Measurements from ENCODE around the gene ZBTB21.

Gene ZBTB21

DNA sequence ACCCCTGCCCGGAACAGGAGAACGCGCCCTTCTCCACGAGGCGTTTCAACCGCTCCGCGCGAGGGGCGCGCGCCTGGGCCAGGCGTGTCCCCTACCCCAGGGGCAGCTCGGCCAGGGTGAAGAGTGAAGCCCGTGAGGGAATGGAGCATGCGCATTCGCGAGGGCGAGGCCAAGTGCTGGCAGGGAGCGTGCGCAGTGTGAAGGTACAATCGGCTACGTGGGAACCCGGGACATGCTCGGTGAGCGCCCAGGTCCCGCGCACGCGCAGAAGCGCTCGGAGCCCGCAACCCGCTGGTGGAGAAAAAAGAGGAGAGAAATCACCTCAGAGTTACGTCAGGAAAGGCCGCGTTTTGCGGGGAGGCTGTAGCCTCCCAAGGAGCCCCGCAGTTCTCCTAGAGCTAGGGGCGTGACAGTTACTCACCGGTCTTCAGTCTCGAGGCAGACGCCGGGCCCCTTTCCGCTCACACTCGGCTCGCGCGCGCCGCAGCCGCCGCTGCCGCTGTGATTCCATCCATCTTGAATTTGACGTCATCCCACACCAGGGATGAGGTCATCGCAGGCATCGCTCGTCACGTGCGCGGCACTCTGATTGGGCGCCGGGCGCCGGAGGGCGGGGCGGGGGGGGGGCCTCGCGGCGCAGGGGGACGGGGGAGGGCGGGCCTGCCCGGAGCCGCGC, at the start of gene ZBTB21:
ZBTB21 (minus strand) TSS at position 530 of the 676 bp plus-strand sequence. CDS start 16,265 bp downstream, outside the sequence.
- peak; percentile 93 for DNase-seq

DNA sequence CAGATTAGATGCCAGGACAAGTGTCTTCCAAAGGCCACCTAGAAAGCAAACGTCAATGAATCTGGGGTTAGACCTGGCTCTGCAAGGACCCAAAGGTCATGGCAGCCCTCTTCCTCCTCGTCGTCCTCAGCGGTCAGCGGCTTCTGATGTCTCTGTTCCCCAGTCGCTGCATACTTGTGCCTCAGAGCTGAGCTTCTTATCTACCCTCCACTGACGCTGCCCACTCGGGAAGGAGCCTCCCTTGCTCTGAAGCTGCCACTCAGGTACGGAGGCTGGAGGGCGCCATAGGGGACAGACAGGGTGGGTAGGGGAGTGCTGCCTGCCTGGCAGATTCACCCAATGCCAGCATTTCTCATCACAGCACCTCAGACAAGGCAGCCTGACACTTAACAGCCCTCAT, 49.6 kb upstream of the ZBTB21 start:
- no peak for DNase-seq

GRCh38 chr21:42059141-42059540, 49.0 kb upstream of the ZBTB21 start:
- no peak for DNase-seq

- no peak for DNase-seq
Observed at GRCh38 chr21:42058631-42059111, 48.5 kb upstream of the ZBTB21 start.

GRCh38 chr21:42057851-42058437, 47.8 kb upstream of the ZBTB21 start:
- DNase-seq: no peak

- no peak for DNase-seq
Observed at GRCh38 chr21:42056996-42057689, 47.0 kb upstream of the ZBTB21 start.

GRCh38 chr21:42056468-42056867, 46.3 kb upstream of the ZBTB21 start:
- DNase-seq: no peak

GRCh38 chr21:42055425-42055824, 45.3 kb upstream of the ZBTB21 start:
- DNase-seq: no peak

GRCh38 chr21:42051788-42052187, 41.6 kb upstream of the ZBTB21 start:
- no peak for DNase-seq

DNA sequence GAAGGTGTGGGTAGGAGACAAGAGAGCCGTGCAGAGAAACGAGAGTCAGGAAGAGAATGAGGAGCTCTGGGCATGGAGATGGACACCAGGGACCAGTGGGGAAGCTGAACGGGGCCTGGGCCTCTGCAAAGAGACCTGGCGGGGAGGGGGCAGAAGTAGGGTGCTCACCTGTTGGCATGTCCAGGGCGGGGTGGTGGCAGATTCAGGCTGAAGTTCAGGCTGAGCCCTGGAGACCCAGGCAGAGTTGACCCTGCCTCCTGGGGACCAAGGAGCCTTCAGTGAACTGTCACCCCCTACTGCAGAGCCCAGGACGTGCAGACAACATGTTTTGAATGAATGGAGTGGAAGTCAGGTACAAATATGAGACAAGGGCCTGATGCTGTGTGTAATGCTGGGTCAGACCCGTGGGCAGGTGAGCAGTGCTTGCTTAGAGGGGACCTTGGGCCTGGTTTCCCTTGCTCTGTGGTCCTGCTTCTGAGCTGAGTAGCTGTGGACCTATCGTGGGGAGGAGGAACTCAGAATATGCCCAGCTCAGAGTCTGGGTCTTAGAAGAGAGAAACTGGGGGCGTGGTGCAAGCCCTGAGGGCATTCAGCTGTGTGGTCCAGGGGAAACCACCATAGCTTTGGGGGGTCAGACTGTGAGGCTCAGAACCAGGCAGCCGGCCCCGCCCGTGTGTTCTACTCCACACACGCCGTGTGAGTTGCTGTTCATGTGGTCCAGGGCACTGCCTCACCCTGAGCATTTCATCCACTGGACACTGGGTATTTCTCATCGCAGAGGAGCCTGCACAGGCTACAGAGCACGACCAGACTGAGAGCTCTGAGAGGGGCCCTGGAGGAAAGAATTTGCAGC, 39.6 kb upstream of the ZBTB21 start:
- no peak for DNase-seq

DNA sequence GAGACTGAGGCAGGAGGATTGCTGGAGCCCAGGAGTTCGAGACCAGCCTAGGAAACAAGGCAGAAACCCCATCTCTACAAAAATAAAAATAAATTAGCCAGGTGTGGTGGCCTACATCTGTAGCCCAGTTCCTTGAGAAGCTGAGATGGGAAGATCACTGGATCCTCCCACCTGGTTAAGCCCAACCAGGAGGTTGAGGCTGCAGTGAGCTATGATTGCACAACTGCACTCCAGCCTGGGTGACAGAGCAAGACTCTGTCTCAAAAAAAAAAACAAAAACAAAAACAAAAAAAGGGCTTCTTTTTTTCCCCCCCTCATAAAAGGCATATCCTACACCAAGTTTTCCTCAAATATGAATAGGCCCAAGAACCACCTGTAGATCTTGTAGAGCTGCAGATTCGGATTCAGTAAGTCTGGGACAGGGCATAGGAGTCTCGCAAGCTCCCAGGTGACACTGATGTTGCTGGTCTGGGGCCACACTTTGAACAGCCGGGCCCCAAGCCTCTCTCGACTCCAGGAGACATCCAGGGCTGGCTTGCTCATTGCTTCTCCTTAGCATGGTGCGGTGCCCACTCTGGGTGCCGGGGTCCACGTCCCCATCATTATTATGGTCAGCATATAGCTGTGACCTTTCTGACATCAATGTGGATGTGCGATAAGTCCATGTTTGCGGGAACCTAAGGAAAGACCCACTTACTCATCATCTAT, 38.9 kb upstream of the ZBTB21 start:
- DNase-seq: no peak

- peak; percentile 68 for DNase-seq
Observed at GRCh38 chr21:42047821-42048613, 37.9 kb upstream of the ZBTB21 start.

DNA sequence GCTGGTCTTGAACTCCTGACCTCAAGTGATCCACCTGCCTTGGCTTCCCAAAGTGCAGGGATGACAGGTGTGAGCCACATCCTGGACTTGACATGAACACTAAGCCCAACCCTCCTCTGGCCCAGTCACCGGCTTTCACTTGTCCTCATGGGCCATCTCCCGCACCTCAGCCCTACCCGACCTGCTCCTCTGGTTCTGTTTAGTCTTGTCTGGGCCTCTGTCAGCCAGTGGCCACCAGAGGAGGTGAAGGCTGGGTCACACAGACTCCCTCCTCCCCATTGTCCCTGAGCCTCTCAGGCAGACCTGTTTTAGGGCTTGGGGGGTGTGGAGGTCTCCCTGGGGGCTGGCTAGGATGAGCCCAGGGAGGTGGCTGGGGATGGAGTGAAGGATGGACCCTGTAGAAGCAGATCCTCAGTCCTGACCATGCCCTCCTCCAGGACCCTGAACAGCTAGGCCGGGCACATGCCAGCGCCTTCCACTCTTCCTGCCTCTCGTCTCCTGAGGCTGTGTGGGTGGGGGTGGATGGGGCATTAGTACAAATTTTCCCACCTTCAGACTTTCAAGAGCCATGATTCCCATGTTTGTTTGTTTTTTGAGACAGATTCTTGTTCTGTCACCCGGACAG, 34.8 kb upstream of the ZBTB21 start:
- DNase-seq: no peak

- no peak for DNase-seq
Observed at GRCh38 chr21:42043961-42044360, 33.8 kb upstream of the ZBTB21 start.

DNA sequence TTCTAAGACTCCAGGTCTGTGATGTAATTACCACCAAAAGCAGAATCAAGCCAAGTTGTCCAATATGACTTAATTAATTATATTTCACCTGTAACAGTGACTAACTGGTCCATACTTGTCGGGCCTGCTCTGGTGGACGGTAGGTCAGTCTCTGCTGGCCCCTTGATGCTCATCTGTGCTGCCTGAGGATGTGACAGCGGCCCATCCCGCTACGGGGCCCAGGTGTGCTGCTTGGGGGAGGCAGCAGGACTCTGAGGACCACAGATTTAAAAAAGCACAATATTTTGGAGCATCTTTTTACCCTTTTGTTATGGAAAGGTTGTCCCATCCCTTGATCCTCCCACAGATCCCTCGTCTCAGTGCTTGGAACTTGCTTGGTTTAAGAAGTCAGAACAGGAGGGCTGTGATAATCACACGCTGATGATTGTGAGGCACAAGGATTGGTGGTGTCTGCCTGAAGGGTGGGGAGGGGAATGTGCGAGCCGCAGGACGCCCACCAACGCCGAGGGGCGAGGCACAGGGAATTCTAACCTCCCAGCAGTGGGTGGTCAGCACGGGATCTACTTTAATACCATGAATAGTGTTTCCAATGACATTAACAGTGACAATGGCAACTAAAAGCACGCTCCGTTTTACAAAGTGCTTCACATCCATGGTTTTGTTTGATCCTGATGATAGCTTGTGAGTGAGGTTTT, 33.2 kb upstream of the ZBTB21 start:
- DNase-seq: no peak

- DNase-seq: no peak
Observed at GRCh38 chr21:42042651-42043050, 32.5 kb upstream of the ZBTB21 start.

GRCh38 chr21:42041711-42042110, 31.6 kb upstream of the ZBTB21 start:
- no peak for DNase-seq

DNA sequence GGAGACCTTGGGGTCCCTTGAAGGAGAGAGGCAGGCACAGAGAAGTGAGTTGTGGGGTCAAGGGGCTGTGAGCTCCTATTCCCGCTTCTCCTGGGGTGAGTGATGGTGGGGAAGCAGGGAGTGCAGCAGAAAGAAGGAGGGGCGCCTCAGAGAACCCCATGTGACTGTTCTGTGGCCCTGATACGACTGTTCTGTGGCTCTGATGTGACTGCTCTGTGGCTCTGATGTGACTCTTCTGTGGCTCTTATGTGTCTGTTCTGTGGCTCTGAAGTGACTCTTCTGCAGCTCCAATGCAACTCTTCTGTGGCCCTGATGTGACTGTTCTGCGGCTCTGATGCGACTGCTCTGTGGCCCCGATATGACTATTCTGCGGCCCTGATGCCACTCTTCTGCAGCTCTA, 31.1 kb upstream of the ZBTB21 start:
- no peak for DNase-seq

DNA sequence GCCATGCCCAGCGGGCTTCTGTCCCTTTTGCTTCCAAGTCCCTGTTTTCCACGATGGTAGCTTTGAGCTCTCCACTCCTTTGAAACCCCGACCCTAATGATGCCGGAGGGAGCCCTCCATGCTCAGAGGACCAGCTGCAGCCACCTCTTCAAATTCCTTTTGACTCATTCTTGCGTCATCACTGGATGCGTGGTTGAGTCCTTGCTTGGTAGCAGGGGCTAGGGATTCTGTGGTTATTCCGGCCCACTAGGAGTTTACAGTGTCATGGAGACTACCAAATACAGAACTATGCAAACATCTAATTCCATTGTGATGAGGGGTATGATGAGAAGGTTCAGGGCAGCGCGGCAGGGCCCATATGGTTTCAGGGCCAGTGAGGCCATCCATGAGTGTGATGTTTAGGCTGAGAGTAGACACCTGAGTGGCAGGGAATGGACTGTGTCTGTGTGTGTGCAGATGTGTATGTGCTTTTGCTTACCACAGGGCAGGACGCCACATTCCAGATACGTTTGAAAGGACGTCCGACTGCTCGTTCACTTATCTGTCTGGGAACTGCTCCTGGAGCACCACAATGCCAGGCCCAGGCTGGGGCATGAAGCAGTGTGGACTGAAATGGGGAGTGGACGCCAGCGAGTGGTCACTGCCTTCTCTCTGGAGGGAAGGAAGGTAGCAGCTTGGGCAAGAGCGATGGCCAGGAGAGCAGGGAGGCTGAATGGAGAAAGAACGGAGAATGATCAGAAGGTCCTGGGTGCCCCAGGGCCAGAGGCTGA, 30.4 kb upstream of the ZBTB21 start:
- peak; percentile 98 for DNase-seq

DNA sequence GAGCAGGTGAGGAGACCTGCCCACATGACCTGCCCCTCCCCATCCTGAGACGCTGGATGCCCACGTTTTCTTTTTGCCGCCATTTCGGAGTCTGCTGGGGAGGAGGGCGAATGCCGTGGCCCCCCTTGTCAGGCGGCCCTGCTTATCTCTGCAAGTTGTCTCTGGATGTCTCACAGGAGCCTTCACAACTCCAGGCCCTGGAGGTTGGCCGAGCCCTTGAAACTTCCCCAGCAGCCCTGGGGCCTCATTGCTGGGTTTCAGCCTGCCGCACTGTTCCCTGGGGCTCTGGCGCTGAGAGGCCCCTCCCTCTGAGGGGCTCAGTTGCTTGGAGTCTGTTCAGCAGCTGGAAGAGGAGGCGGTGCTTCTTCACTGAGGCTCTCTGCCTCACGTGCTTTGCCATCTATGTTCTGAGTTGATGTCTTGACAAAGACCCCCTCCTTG, 29.8 kb upstream of the ZBTB21 start:
- DNase-seq: no peak
